Endothelial cell (in vitro differentiated cells): ENCODE measurements around the gene LRFN3. TPM values are rescaled to one million over a fixed set of nuclear protein-coding genes. Genes with fewer than 3 reads are reported as not detected.

Experiments used
- DNase-seq: peaks from one replicate; pipeline ENCODE4 v3.0.0; 2021; ENCODE audit warnings: low spot score
- H3K27ac Mint-ChIP-seq: one replicate; pipeline ENCODE4 v1.8.0; 2021; ENCODE audit warnings: mixed read lengths, inconsistent platforms; ENCODE audit not compliant: unreplicated experiment
- H3K27me3 Mint-ChIP-seq: one replicate; pipeline ENCODE4 v1.8.0; 2021; ENCODE audit warnings: mild to moderate bottlenecking, moderate library complexity, mixed read lengths, inconsistent platforms; ENCODE audit not compliant: unreplicated experiment
- H3K36me3 Mint-ChIP-seq: one replicate; pipeline ENCODE4 v1.8.0; 2021; ENCODE audit warnings: mild to moderate bottlenecking, low read depth, mixed read lengths, inconsistent platforms; ENCODE audit not compliant: unreplicated experiment
- H3K4me1 Mint-ChIP-seq: one replicate; pipeline ENCODE4 v1.8.0; 2021; ENCODE audit warnings: mild to moderate bottlenecking, mixed read lengths, inconsistent platforms; ENCODE audit not compliant: unreplicated experiment
- H3K4me3 Mint-ChIP-seq: one replicate; pipeline ENCODE4 v1.8.0; 2021; ENCODE audit warnings: mild to moderate bottlenecking, mixed read lengths, inconsistent platforms; ENCODE audit not compliant: unreplicated experiment
- H3K9me3 Mint-ChIP-seq: one replicate; pipeline ENCODE4 v1.8.0; 2021; ENCODE audit warnings: mixed read lengths, inconsistent platforms; ENCODE audit not compliant: unreplicated experiment
- CTCF ChIP-seq: fragments of 200-600 bp; sonication (generic); IDR thresholded peaks from one replicate; pipeline ENCODE4 v1.5.0; 2021; ENCODE audit warnings: antibody characterized with exemption; ENCODE audit not compliant: unreplicated experiment
- total RNA-seq: library from RNA; stranded (reverse); fragmentation: NEBNext Ultra II Directional; extraction: Animal tissue kit (Norgen Biotek cat#: 25700); gene quantifications from one replicate; pipeline ENCODE4 v1.2.1, GENCODE V29; 2021; ENCODE audit not compliant: unreplicated experiment

The LRFN3 gene
- total RNA-seq, 1 donor from 2014 or later, result 53.4 TPM

- H3K4me3 Mint-ChIP-seq, result no peak overlapping the region
- H3K4me1 Mint-ChIP-seq, result no peaks in the 10 kb centered on the region
- no peak for TF ChIP-seq CTCF
- no peak for DNase-seq
- H3K9me3 Mint-ChIP-seq, result no peaks in the 10 kb centered on the region
- no peak overlapping the region for H3K27ac Mint-ChIP-seq
- peaks cover 4% of the 10 kb centered on the region for H3K36me3 Mint-ChIP-seq
- peaks cover 15% of the 10 kb centered on the region for H3K27me3 Mint-ChIP-seq
These were observed 54.0 kb downstream of the LRFN3 start for GRCh38 chr19:35990156-35990555.

- Mint-ChIP-seq H3K4me3 (no peak overlapping the region), H3K4me1 (peaks cover 5% of the 10 kb centered on the region), H3K27ac (no peak overlapping the region), H3K36me3 (peaks cover 4% of the 10 kb centered on the region), H3K9me3 (no peaks in the 10 kb centered on the region), H3K27me3 (peaks cover 8% of the 10 kb centered on the region)
- TF ChIP-seq CTCF, result no peak
- no peak for DNase-seq
These were observed 54.9 kb downstream of the LRFN3 start for GRCh38 chr19:35990771-35991730.

- Mint-ChIP-seq H3K27me3 (peaks cover 4% of the 10 kb centered on the region), H3K9me3 (no peaks in the 10 kb centered on the region), H3K27ac (no peak overlapping the region), H3K36me3 (peaks cover 4% of the 10 kb centered on the region), H3K4me3 (no peak overlapping the region), H3K4me1 (peaks cover 9% of the 10 kb centered on the region)
- TF ChIP-seq CTCF, result no peak
- DNase-seq, result no peak
These were observed 55.7 kb downstream of the LRFN3 start for GRCh38 chr19:35991731-35992450.

GRCh38 chr19:35992907-35993765, 57.0 kb downstream of the LRFN3 start:
- no peak overlapping the region for H3K4me3 Mint-ChIP-seq
- H3K9me3 Mint-ChIP-seq, result no peaks in the 10 kb centered on the region
- TF ChIP-seq CTCF, result no peak
- H3K27ac Mint-ChIP-seq, result no peak overlapping the region
- peaks cover 9% of the 10 kb centered on the region for H3K4me1 Mint-ChIP-seq
- peaks cover 4% of the 10 kb centered on the region for H3K27me3 Mint-ChIP-seq
- no peak for DNase-seq
- H3K36me3 Mint-ChIP-seq, result peaks cover 4% of the 10 kb centered on the region
